BE2C (cell line): ENCODE data around the gene CCDC89.

Experiments
- DNase-seq: peaks from one replicate; pipeline ENCODE4 v3.0.0-alpha.2; 2020
- H3K27me3 ChIP-seq: fragments of 250-450 bp; sonication (Bioruptor Pico); 2 replicates; pipeline ENCODE4 v1.5.1; 2020; ENCODE audit warnings: mild to moderate bottlenecking
- H3K36me3 ChIP-seq: fragments of 250-450 bp; sonication (Bioruptor Pico); 2 replicates; pipeline ENCODE4 v1.5.1; 2020; ENCODE audit warnings: mild to moderate bottlenecking
- H3K4me1 ChIP-seq: fragments of 250-450 bp; sonication (Bioruptor Pico); 2 replicates; pipeline ENCODE4 v1.5.1; 2020
- H3K4me3 ChIP-seq: 2 replicates; pipeline ENCODE4 v1.5.1; 2011; ENCODE audit warnings: low read depth, low read length
- H3K9me3 ChIP-seq: fragments of 250-450 bp; sonication (Bioruptor Pico); 2 replicates; pipeline ENCODE4 v1.5.1; 2020
- CTCF ChIP-seq: IDR thresholded peaks from 2 replicates; pipeline ENCODE4 v1.5.1; 2012; ENCODE audit warnings: mild to moderate bottlenecking, low read depth, low read length

Gene CCDC89

GRCh38 chr11:85647604-85648299 is 38.2 kb downstream of the CCDC89 start, which contains the start of gene TMEM126A:
TMEM126A (plus strand) TSS chr11:85647967; CDS start chr11:85650256, 2,289 bp downstream.
- H3K27me3 ChIP-seq = peaks cover 7% of the 10 kb centered on the region; the same call in 1 of the 2 replicates
- H3K4me3 ChIP-seq = peak within 1 kb of the TSS; percentile 94
- peaks cover 3% of the 10 kb centered on the region for H3K36me3 ChIP-seq
- no peak for TF ChIP-seq CTCF
- no peaks in the 10 kb centered on the region for H3K4me1 ChIP-seq
- DNase-seq = peak; percentile 90
- H3K9me3 ChIP-seq = no peaks in the 10 kb centered on the region

- H3K4me1 ChIP-seq = no peaks in the 10 kb centered on the region
- peaks cover 3% of the 10 kb centered on the region for H3K36me3 ChIP-seq
- TF ChIP-seq CTCF = no peak
- no peaks in the 10 kb centered on the region for H3K9me3 ChIP-seq
- H3K4me3 ChIP-seq = peak overlapping the region; percentile 94
- peaks cover 7% of the 10 kb centered on the region; the same call in 1 of the 2 replicates for H3K27me3 ChIP-seq
- no peak for DNase-seq
Measured at GRCh38 chr11:85647078-85647477, 38.9 kb downstream of the CCDC89 start.

- Histone ChIP-seq H3K36me3 (no peaks in the 10 kb centered on the region), H3K4me1 (no peaks in the 10 kb centered on the region), H3K9me3 (no peaks in the 10 kb centered on the region), H3K4me3 (no peak overlapping the region), H3K27me3 (peaks cover 12% of the 10 kb centered on the region)
- no peak for TF ChIP-seq CTCF
- no peak for DNase-seq
Measured at GRCh38 chr11:85643191-85643614, 42.8 kb downstream of the CCDC89 start.

DNA sequence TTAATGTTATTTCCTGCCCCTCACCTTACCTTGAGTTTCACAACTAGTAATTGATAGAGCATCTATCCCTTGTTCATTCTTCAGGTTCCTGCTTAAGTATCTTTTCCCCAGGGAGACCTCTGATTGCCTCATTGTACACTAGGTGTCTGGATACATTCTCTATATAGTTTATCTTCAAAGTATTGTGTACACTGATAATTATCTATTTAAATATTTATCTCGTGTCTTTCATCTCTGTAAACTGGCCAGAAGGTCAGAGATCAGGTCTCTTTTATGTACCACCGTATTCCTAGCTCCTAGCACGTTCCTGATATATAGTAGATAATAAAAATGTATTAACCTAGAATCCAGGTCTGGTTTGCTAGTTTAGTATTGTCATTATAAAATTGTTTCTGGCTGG is 51.2 kb downstream of the CCDC89 start:
- DNase-seq = no peak
- H3K36me3 ChIP-seq = peaks cover 10% of the 10 kb centered on the region; the same call in 1 of the 2 replicates

More for the DNA sequence above, 51.2 kb downstream of the CCDC89 start:
- Histone ChIP-seq H3K9me3 (no peaks in the 10 kb centered on the region), H3K4me3 (no peak overlapping the region), H3K27me3 (no peaks in the 10 kb centered on the region), H3K4me1 (no peaks in the 10 kb centered on the region)
- TF ChIP-seq CTCF = no peak
